ELF-1 (cell line): ENCODE data around the gene B3GALT6.

ENCODE experiments used
- DNase-seq: peaks from one replicate; pipeline ENCODE4 v3.0.0-alpha.2; 2016; ENCODE audit warnings: low read depth, low spot score

The B3GALT6 gene

DNA sequence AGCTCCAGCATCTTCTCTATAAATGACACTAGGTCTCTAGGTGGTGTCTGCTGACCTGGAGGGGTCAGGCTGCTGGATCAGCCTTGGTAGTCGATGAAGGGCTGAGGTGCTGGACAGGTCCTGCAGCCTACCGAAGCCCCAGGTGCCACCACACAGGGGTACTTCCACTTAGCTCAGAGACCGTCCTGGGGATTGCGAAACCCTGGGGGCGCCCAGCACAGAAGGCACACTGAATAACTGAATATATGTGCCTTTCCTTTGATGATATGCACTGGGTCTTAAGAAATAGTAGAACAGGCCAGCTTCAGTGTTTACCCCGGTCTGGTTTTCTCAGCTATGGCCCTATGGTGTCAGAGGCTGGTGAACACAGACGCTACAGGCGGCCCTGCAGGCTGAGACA, 30.7 kb downstream of the B3GALT6 start:
- DNase-seq: no peak

DNA sequence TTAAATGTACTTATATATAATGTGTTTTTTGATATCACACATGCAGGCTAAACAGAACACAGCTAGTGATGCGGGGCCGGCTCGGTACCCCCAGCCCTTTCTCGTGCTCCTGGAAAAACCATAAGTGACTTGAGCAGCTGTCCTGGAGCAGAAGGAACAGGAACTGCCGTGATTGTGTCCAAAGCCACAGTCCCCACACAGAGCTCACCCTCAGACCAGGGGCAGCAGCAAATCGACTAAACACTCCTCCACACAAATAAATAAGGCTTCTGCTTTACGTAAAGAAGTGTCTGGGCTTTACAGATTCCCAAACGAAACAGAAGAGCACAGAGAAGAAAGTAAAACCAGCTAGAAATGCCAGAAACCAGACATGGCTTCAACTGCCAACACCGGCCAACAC, 32.0 kb downstream of the B3GALT6 start:
- DNase-seq: no peak

DNA sequence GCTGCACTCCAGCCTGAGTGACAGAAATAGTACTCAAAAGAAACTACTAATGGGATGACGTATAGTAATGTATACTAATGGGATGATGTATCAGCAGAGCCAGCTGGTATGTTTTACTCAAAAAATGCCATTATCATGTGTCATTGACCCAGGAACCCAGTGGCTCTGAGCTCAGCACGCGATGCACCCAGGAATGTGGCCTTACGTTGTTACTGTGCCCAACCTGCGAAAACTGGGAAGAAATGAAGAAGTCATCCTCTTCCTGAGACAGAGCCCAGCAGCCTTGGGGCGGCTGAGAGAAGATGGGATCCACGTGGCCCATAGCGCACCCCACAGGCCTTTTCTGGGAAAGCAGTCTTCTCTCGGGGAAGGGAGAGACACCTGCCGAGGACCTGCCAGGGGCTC, 32.8 kb downstream of the B3GALT6 start:
- peak; percentile 71 for DNase-seq

DNA sequence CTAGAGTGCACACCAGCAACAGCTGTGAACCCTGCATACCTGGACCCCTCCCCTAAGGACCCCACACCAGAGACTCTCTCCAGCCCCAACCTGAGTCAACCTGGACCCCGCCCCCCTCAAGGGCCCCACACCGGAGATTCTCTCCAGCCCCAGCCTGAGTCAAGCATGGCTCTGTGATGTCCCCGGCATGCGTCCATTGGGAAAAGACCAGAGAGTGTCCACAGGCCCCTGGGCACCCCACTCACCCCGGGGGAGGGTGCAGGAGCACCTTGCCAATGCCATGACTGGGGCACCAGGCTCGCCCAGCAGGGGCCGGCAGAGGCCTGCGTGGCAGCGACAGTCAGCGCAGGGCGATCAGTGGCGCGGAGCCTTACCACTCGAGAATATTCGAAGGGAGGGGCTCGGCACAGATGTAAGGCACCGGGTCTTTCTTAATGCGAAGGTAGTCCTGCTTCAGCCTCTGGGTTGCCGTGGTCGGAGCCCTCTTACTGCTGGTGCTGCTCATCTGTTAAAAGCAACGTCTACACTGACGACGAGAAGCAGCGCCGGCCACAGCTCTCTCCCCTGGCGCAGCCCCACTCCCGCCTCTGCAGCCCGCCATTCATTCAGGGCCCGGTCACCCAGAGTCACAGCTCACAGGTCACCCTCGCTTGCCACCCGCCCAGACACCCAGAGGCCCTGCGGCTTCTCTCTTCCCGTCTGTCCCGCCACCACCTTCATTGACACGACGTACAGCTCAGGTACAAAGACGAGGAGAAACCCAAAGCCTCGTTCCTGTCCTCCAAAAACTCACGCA, 35.6 kb downstream of the B3GALT6 start:
- DNase-seq: no peak

- DNase-seq: no peak
Observed at GRCh38 chr1:1268284-1268682, 36.2 kb downstream of the B3GALT6 start.

- no peak for DNase-seq
Observed at GRCh38 chr1:1270813-1271212, 38.8 kb downstream of the B3GALT6 start.

DNA sequence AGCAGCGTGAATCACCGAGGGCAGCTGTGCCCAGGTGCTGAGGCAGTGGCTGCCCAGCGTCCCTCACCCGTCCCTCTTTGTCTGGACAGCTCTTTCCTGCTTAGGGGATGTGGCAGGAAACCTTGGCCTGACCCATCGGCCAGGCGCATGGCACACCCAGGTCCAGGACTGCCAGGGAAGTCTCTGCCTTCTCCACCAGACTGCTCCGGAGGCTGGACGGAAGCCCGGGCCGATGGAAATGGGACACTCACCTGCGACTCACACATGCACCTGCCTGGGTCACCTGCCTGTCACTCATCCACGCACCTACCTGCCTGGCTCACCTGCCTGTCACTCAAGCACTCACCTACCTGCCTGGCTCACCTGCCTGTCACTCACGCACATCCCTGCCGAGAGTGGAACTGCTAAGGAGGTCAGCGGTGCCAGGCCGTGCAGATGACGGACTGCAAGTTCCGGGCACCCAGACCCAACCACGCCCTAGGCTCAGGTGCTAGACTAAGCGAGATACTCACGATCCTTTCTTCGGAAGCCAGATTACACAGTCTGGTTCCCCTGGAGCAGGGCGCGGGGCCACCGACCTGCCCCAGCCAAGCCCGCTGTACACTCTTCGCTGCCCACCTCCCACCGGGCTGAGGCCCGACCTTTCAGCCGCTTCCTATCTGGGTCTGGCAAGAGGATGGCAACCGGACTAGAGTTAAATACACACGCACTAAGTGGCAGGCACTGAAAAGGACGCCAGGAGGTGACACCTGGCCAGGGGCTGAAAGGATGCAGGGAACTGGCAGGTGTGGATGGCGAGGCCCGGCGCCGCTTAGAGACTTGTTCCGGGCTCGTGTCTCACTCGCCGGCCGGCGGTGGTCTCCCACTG, 40.5 kb downstream of the B3GALT6 start:
- no peak for DNase-seq

DNA sequence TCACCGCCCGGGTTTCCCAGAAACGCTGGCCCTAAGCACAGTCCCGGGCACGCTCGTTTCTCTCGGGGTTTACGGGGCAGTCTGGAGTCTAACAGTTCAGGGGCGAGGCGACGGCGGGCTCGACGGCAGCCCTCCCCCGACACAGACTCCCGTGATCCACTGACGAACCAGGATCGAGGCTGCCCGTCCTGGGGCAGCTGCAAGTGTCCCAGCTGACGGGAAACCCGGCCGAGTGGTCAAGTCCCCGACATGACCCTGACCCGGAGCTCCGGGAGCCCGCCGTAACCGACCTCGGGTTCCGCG, 41.1 kb downstream of the B3GALT6 start:
- no peak for DNase-seq

DNA sequence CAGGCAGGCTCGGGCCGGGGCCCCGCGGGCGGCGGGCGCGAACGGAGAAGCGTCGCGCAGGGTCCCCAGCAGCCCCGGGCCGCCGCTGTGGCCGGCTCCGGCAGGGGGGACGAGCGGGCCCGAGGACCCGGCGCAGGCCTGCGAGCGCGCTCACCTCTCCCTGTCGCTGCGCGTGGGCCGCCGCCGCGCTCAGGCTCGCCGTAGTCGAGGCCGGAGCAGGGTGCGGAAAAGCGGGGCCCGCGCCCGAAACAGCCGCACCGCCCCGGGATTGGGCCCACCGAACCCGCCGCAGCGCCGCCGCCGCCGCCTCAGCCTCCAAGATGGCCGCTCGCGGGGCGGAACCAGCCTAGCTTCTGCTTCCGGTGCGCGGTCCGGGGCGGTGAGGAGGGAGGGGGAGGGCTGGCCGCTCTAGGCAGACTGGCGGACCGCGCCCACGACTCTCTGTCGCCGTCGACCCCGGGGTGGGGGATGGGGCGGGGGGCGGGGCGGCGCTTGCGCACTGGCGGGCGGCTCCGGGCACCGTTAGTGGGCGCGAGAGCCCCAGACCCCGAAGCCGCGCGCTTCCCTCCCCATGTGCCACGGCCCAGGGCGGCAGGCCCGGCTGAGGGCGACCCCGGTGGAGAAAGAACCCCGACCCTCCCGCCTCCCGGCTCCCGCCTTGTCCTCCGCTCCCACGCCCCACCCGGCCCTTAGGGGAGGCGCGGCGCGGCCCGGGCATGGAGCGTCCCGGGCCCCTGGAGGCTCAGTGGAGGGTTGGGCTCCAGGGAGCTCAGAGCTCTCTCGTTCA, 41.7 kb downstream of the B3GALT6 start, which contains the start of gene UBE2J2:
Gene UBE2J2 (minus strand): TSS at position 343 of the 787 bp plus-strand sequence. CDS start 5,862 bp downstream, outside the sequence.
- DNase-seq: peak; percentile 86

DNA sequence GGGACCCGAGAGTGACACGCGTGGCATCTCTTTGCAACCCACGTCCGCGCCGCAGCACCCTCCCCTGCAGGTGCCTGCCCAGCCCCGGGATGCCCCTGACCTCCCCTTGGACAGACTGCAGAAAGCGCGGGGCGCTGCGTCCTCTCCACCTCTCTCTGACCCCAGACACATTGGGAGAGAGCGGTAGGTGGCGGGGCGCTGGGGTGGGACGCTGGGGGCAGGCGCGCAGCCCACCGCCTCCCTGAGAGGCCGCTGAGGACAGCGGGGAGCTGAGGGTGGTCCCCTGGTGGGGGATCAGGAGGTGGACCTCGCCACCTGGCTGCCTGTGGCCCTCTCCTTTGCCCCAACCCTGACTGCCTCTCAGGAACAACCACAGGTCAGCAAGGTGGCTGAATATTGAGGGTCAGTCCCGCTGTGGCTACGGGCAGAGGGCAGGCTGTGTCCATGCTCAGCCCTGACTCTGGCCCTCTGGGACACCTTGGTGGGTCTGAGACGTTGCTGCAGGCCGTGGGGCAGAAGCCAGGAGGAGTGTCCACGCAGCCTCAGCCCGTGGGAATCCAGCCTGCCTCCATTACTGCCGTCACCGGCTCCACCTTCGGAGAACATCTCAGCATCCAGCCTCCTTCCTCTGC, 42.4 kb downstream of the B3GALT6 start:
- no peak for DNase-seq

- DNase-seq: no peak
Observed at GRCh38 chr1:1274931-1275431, 42.9 kb downstream of the B3GALT6 start.

GRCh38 chr1:1275836-1276235, 43.8 kb downstream of the B3GALT6 start:
- no peak for DNase-seq

- DNase-seq: no peak
Observed at GRCh38 chr1:1278620-1279019, 46.6 kb downstream of the B3GALT6 start.

- DNase-seq: no peak
Observed at GRCh38 chr1:1279028-1279427, 47.0 kb downstream of the B3GALT6 start.

- DNase-seq: no peak
Observed at GRCh38 chr1:1280782-1281481, 48.9 kb downstream of the B3GALT6 start.

GRCh38 chr1:1281533-1282321, 49.7 kb downstream of the B3GALT6 start:
- no peak for DNase-seq

- DNase-seq: no peak
Observed at GRCh38 chr1:1282998-1283397, 51.0 kb downstream of the B3GALT6 start.

- no peak for DNase-seq
Observed at GRCh38 chr1:1283821-1284220, 51.8 kb downstream of the B3GALT6 start.
